Cerebellar nuclear complex (tissue), 1 donor: Measurements from ENCODE around the gene LONRF2.

Source experiments
- DNase-seq, 2 experiments: peaks; one replicate each; lab custom pipeline; 2025; lab: John Stamatoyannopoulos, UW

Gene LONRF2

GRCh38 chr2:100275200-100275589 lies 47.1 kb downstream of the LONRF2 start:
- no peak for DNase-seq

- no peak for DNase-seq
These were observed 47.6 kb downstream of the LONRF2 start for GRCh38 chr2:100274566-100275199.

- DNase-seq: no peak
These were observed 48.2 kb downstream of the LONRF2 start for GRCh38 chr2:100274076-100274475.

- DNase-seq: no peak
These were observed 48.9 kb downstream of the LONRF2 start for GRCh38 chr2:100273387-100273786.

- DNase-seq: no peak
These were observed 49.4 kb downstream of the LONRF2 start for GRCh38 chr2:100272841-100273329.

GRCh38 chr2:100271210-100271609 lies 51.1 kb downstream of the LONRF2 start:
- DNase-seq: no peak

- no peak for DNase-seq
These were observed 51.7 kb downstream of the LONRF2 start for GRCh38 chr2:100270381-100271146.

- DNase-seq: no peak
These were observed 52.4 kb downstream of the LONRF2 start for GRCh38 chr2:100269889-100270288.

GRCh38 chr2:100268986-100269385 lies 53.3 kb downstream of the LONRF2 start:
- DNase-seq: no peak

GRCh38 chr2:100267751-100268150 lies 54.5 kb downstream of the LONRF2 start:
- no peak for DNase-seq

GRCh38 chr2:100266126-100266525 lies 56.2 kb downstream of the LONRF2 start:
- no peak for DNase-seq

- DNase-seq: no peak
These were observed 57.1 kb downstream of the LONRF2 start for GRCh38 chr2:100265226-100265625.

GRCh38 chr2:100264651-100265050 lies 57.6 kb downstream of the LONRF2 start:
- DNase-seq: no peak

- DNase-seq: no peak
These were observed 58.2 kb downstream of the LONRF2 start for GRCh38 chr2:100264121-100264520.

GRCh38 chr2:100262555-100263320 lies 59.6 kb downstream of the LONRF2 start:
- peak in 1 of 2 experiments; percentile 55 for DNase-seq

GRCh38 chr2:100262046-100262445 lies 60.3 kb downstream of the LONRF2 start:
- no peak for DNase-seq

GRCh38 chr2:100260712-100261620 lies 61.3 kb downstream of the LONRF2 start:
- DNase-seq: peak; percentile 40 to 88

- no peak for DNase-seq
These were observed 63.2 kb downstream of the LONRF2 start for GRCh38 chr2:100259106-100259505.

- DNase-seq: no peak
These were observed 64.4 kb downstream of the LONRF2 start for GRCh38 chr2:100257939-100258338.

GRCh38 chr2:100256849-100257248 lies 65.5 kb downstream of the LONRF2 start:
- DNase-seq: no peak

GRCh38 chr2:100256416-100256815 lies 65.9 kb downstream of the LONRF2 start:
- no peak for DNase-seq
